ENCODE results near the gene ZNF619.
"Not testable (repeated sequence)": the region's sequence is repeated elsewhere in the genome, so short reads cannot be mapped to it uniquely, and the experiment has no call there.

- not testable (repeated sequence) for TF ChIP-seq CTCF (IDR thresholded peaks at IDR 0.05 in 2 of 3, conservative IDR thresholded peaks at IDR 0.05 in 1 of 3; ENCODE audit: insufficient read depth in 2 of 3, low read depth in 1 of 3, low read length in 3 of 3); MAFK (IDR thresholded peaks at IDR 0.05; ENCODE audit: low read length); POLR2AphosphoS5 (IDR thresholded peaks at IDR 0.05; ENCODE audit: control insufficient read depth, insufficient read depth, low read depth, low read length); MEIS2 (IDR thresholded peaks at IDR 0.05; ENCODE audit: partially characterized antibody); HLTF (IDR thresholded peaks at IDR 0.05)
Measured at GRCh38 chr3:40462838-40463237, 14.1 kb upstream of the ZNF619 start.

Measured in K562 (cell line).